ENCODE data around the gene PGAM2. TPM values are rescaled to one million over a fixed set of nuclear protein-coding genes. Genes with fewer than 3 reads are reported as not detected.
A peak's percentile ranks its signal among the peaks of the same experiment; 100 is the strongest.

The PGAM2 gene
- 1 to 10 TPM in 2 of 4 donors, not detected in 2; 3.2 to 3.9 TPM for total RNA-seq

DNA sequence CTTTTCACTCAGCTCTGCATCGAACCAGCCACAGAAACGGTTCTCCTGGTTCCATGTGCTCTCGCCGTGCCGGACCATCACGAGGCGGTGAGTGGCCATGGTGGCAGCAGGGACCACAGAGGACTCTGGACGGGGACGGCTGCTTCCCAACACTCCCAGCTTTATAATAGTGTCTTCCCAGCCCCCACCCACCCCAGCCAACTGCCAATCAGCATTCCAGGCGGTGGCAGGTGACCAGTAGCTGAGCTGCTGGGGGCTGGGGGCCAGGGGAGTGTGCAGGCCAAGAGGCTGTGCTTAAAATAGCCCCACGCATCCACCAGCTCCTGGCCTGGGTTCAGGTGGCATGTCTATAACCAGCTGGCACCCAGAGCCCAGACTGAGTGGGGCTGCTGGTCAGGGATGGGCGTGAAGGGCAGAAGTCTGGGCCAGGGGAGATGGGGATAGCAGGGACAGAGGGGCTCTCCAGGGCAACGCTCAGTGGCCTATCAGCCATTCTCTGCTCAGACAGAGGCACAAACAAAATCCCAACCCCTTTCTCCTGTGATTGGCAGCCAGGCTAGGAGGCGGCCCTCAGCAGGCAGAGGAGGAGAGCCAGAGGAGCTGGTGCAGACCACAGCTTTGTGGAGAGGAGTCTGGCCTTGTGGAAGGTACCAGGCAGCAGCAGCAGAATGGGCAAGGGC lies at the start of gene PGAM2:
TSS of gene PGAM2 (minus strand) at position 137 of the 680 bp plus-strand sequence. CDS start at position 99, 38 bp downstream.
- Histone ChIP-seq H3K4me3 (peak within 1 kb of the TSS in 1 of 2 donors; percentile 23), H3K27me3 (no peaks in the 10 kb centered on the region), H3K36me3 (peaks cover 0 to 21% of the 10 kb centered on the region in 2 donors), H3K9me3 (no peaks in the 10 kb centered on the region), H3K27ac (no peak within 1 kb of the TSS), H3K4me1 (peaks cover 0 to 58% (median 19%) of the 10 kb centered on the region in 3 donors)
- TF ChIP-seq POLR2AphosphoS5 (IDR thresholded peaks at IDR 0.05) (peak; percentile 4), EP300 (IDR thresholded peaks at IDR 0.05) (no peak)
- no CpG with 5 or more reads among the region's 14 CpGs for WGBS, 2 donors (ENCODE audit: low coverage in 1 of 2)
- peak; percentile 49 for ATAC-seq

- H3K27ac ChIP-seq: peak overlapping the region in 1 of 4 donors; percentile 13
Observed at GRCh38 chr7:44114586-44115310, 49.4 kb upstream of the PGAM2 start.

GRCh38 chr7:44113764-44114354 lies 48.5 kb upstream of the PGAM2 start:
- Histone ChIP-seq H3K9me3 (no peaks in the 10 kb centered on the region), H3K27ac (peak overlapping the region in 1 of 4 donors; percentile 13), H3K27me3 (no peaks in the 10 kb centered on the region), H3K36me3 (peaks cover 0 to 100% of the 10 kb centered on the region in 2 donors), H3K4me3 (no peak overlapping the region), H3K4me1 (peaks cover 0 to 59% (median 0%) of the 10 kb centered on the region in 3 donors)
- 74 to 100% methylated on average over 1 to 5 of the region's 24 CpGs for WGBS, 2 donors (ENCODE audit: low coverage in 1 of 2)
- TF ChIP-seq POLR2AphosphoS5 (IDR thresholded peaks at IDR 0.05) (no peak), POLR2A (IDR thresholded peaks at IDR 0.05) (no peak), CTCF (IDR thresholded peaks at IDR 0.05) (no peak), EP300 (IDR thresholded peaks at IDR 0.05) (no peak)
- no peak for ATAC-seq

More at GRCh38 chr7:44114586-44115310, 49.4 kb upstream of the PGAM2 start:
- WGBS, 2 donors (ENCODE audit: low coverage in 1 of 2): 69% methylated on average over 4 of the region's 12 CpGs; no CpG with 5 or more reads in 1 of the 2 donors
- ATAC-seq: no peak
- TF ChIP-seq EP300 (IDR thresholded peaks at IDR 0.05) (no peak), POLR2AphosphoS5 (IDR thresholded peaks at IDR 0.05) (no peak), POLR2A (IDR thresholded peaks at IDR 0.05) (no peak), CTCF (IDR thresholded peaks at IDR 0.05) (no peak)
- H3K4me3 ChIP-seq: no peak overlapping the region
- peaks cover 0 to 59% (median 0%) of the 10 kb centered on the region in 3 donors for H3K4me1 ChIP-seq
- H3K27me3 ChIP-seq: no peaks in the 10 kb centered on the region
- no peaks in the 10 kb centered on the region for H3K9me3 ChIP-seq
- peaks cover 0 to 100% of the 10 kb centered on the region in 2 donors for H3K36me3 ChIP-seq

- Histone ChIP-seq H3K9me3 (no peaks in the 10 kb centered on the region), H3K4me1 (peaks cover 0 to 64% (median 0%) of the 10 kb centered on the region in 3 donors), H3K36me3 (peaks cover 0 to 100% of the 10 kb centered on the region in 2 donors), H3K4me3 (no peak overlapping the region), H3K27ac (peak overlapping the region in 1 of 4 donors; percentile 13), H3K27me3 (no peaks in the 10 kb centered on the region)
- ATAC-seq: no peak
- WGBS, 2 donors (ENCODE audit: low coverage in 1 of 2): 70 to 81% methylated on average over 7 to 13 of the region's 34 CpGs
- peak; percentile 1 for TF ChIP-seq POLR2AphosphoS5 (IDR thresholded peaks at IDR 0.05)
- no peak for TF ChIP-seq CTCF (IDR thresholded peaks at IDR 0.05)
Observed at GRCh38 chr7:44112997-44113763, 47.8 kb upstream of the PGAM2 start.

All from gastroesophageal sphincter (tissue), 4 donors.